Measurements from ENCODE around the gene RALA.

DNA sequence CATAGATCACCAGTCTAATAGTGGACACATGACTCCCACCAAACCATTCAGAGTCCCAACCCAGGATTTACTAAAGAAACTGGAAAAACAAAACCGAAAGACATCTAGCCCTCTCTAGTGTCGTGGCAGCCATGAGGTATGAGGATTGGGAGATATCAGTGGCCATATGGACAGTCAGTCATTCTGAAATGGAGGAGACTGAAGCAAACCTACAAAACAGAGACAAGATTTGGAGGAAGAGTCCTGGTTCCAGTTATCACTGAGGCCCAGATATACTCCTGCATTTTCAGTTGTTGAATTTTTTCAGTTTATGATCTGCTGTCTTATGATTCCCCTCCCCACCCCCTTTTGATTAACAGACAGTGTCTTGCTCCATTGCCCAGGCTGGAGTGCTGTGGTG, 9.1 kb upstream of the RALA start:
- TF ChIP-seq NR2F2 (IDR thresholded peaks at IDR 0.05) (no peak), GABPA (IDR thresholded peaks at IDR 0.05 in 1 of 2, conservative IDR thresholded peaks at IDR 0.05 in 1 of 2) (no peak)
- TF ChIP-seq, protein P1, sequence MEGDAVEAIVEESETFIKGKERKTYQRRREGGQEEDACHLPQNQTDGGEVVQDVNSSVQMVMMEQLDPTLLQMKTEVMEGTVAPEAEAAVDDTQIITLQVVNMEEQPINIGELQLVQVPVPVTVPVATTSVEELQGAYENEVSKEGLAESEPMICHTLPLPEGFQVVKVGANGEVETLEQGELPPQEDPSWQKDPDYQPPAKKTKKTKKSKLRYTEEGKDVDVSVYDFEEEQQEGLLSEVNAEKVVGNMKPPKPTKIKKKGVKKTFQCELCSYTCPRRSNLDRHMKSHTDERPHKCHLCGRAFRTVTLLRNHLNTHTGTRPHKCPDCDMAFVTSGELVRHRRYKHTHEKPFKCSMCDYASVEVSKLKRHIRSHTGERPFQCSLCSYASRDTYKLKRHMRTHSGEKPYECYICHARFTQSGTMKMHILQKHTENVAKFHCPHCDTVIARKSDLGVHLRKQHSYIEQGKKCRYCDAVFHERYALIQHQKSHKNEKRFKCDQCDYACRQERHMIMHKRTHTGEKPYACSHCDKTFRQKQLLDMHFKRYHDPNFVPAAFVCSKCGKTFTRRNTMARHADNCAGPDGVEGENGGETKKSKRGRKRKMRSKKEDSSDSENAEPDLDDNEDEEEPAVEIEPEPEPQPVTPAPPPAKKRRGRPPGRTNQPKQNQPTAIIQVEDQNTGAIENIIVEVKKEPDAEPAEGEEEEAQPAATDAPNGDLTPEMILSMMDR (IDR thresholded peaks at IDR 0.05; ENCODE audit: low read depth, low read length, missing input control): no peak

Measured in liver (tissue), 3 donors.